H9 (cell line): ENCODE results near the gene TMEM147. TPM values are rescaled to one million over a fixed set of nuclear protein-coding genes. Genes with fewer than 3 reads are reported as not detected.

ENCODE experiments used
- DNase-seq: peaks from one replicate; pipeline ENCODE4 v3.0.0-alpha.2; 2017
- H2AFZ ChIP-seq: one replicate; pipeline ENCODE4 v1.6.1; 2013; ENCODE audit warnings: mild to moderate bottlenecking, low read length, control low read depth, moderate library complexity
- H2AK5ac ChIP-seq: 2 replicates; pipeline ENCODE4 v1.6.1; 2013; ENCODE audit warnings: low read length, control low read depth, mixed read lengths; ENCODE audit not compliant: insufficient read length
- H2BK120ac ChIP-seq: one replicate; pipeline ENCODE4 v1.6.1; 2013; ENCODE audit warnings: low read depth, mild to moderate bottlenecking, low read length, control low read depth, inconsistent platforms; ENCODE audit not compliant: poor library complexity, severe bottlenecking
- H2BK12ac ChIP-seq: 2 replicates; pipeline ENCODE4 v1.6.1; 2013; ENCODE audit warnings: low read length, control low read depth, mixed read lengths, low read depth; ENCODE audit not compliant: insufficient read length
- H2BK15ac ChIP-seq: 2 replicates; pipeline ENCODE4 v1.6.1; 2013; ENCODE audit warnings: low read depth, low read length, control low read depth
- H2BK20ac ChIP-seq: one replicate; pipeline ENCODE4 v1.6.1; 2013; ENCODE audit warnings: low read depth, mild to moderate bottlenecking, low read length, control low read depth, inconsistent platforms; ENCODE audit not compliant: poor library complexity, severe bottlenecking
- H2BK5ac ChIP-seq: 2 replicates; pipeline ENCODE4 v1.6.1; 2013; ENCODE audit warnings: low read length, control low read depth, mixed read lengths; ENCODE audit not compliant: insufficient read length
- H3K14ac ChIP-seq: 2 replicates; pipeline ENCODE4 v1.6.1; 2013; ENCODE audit warnings: low read length, control low read depth; ENCODE audit not compliant: insufficient read depth
- H3K18ac ChIP-seq: 2 replicates; pipeline ENCODE4 v1.6.1; 2013; ENCODE audit warnings: low read depth, mild to moderate bottlenecking, mixed read lengths, low read length, control low read depth; ENCODE audit not compliant: insufficient read length
- H3K23ac ChIP-seq: 2 replicates; pipeline ENCODE4 v1.6.1; 2013; ENCODE audit warnings: low read length, control low read depth, mixed read lengths, low read depth; ENCODE audit not compliant: insufficient read length
- H3K23me2 ChIP-seq: 2 replicates; pipeline ENCODE4 v1.6.1; 2013; ENCODE audit warnings: low read depth, mild to moderate bottlenecking, mixed read lengths, low read length, control low read depth; ENCODE audit not compliant: insufficient read length, poor library complexity, severe bottlenecking
- H3K27ac ChIP-seq: 2 replicates; pipeline ENCODE4 v1.5.1; 2013; ENCODE audit warnings: low read length, control low read depth, mixed read lengths, low read depth; ENCODE audit not compliant: insufficient read length
- H3K27me3 ChIP-seq: 2 replicates; pipeline ENCODE4 v1.6.1; 2013; ENCODE audit warnings: low read length, control low read depth, inconsistent platforms; ENCODE audit not compliant: insufficient read depth
- H3K4ac ChIP-seq: 2 replicates; pipeline ENCODE4 v1.6.1; 2013; ENCODE audit warnings: low read depth, mild to moderate bottlenecking, control low read depth, inconsistent platforms, low read length, moderate library complexity
- H3K4me1 ChIP-seq: 2 replicates; pipeline ENCODE4 v1.6.1; 2013; ENCODE audit warnings: low read length, control low read depth, inconsistent platforms; ENCODE audit not compliant: insufficient read depth
- H3K4me2 ChIP-seq: 2 replicates; pipeline ENCODE4 v1.6.1; 2013; ENCODE audit warnings: low read length, control low read depth, mixed read lengths; ENCODE audit not compliant: insufficient read length, insufficient read depth
- H3K56ac ChIP-seq: 2 replicates; pipeline ENCODE4 v1.6.1; 2013; ENCODE audit warnings: low read depth, mild to moderate bottlenecking, mixed read lengths, low read length, control low read depth; ENCODE audit not compliant: insufficient read length
- H3K79me1 ChIP-seq: 2 replicates; pipeline ENCODE4 v1.6.1; 2013; ENCODE audit warnings: low read depth, mild to moderate bottlenecking, moderate library complexity, low read length, control low read depth, inconsistent platforms; ENCODE audit not compliant: insufficient read depth, poor library complexity, severe bottlenecking
- H3K79me2 ChIP-seq: 2 replicates; pipeline ENCODE4 v1.6.1; 2013; ENCODE audit warnings: low read length, control low read depth, inconsistent platforms; ENCODE audit not compliant: insufficient read depth
- H3K9ac ChIP-seq: 2 replicates; pipeline ENCODE4 v1.6.1; 2013; ENCODE audit warnings: low read length, control low read depth, mixed read lengths; ENCODE audit not compliant: insufficient read length; ENCODE audit errors: extremely low read depth
- H3K9me3 ChIP-seq: one replicate; pipeline ENCODE4 v1.6.1; 2013; ENCODE audit warnings: low read depth, low read length, inconsistent platforms; ENCODE audit not compliant: control insufficient read depth
- H3T11ph ChIP-seq: one replicate; pipeline ENCODE4 v1.6.1; 2013; ENCODE audit warnings: mild to moderate bottlenecking, low read length, control low read depth, inconsistent platforms
- H4K20me1 ChIP-seq: one replicate; pipeline ENCODE4 v1.6.1; 2013; ENCODE audit not compliant: control insufficient read depth, insufficient read length, insufficient read depth
- H4K5ac ChIP-seq: 2 replicates; pipeline ENCODE4 v1.6.1; 2013; ENCODE audit warnings: low read depth, mild to moderate bottlenecking, mixed read lengths, low read length, control low read depth; ENCODE audit not compliant: insufficient read length
- H4K8ac ChIP-seq: replicated peaks from 2 replicates; pipeline ENCODE4 v1.6.1; 2013; ENCODE audit warnings: low read length, control low read depth, mixed read lengths, low read depth; ENCODE audit not compliant: insufficient read length
- H4K91ac ChIP-seq: 2 replicates; pipeline ENCODE4 v1.6.1; 2013; ENCODE audit warnings: low read depth, mild to moderate bottlenecking, moderate library complexity, mixed read lengths, low read length, control low read depth; ENCODE audit not compliant: insufficient read length
- H3K27ac Mint-ChIP-seq, 3 experiments: 2 replicates in 2 of 3; 3 replicates in 1 of 3; pipeline ENCODE4 v1.8.0; 2020 to 2021; ENCODE audit warnings: mixed read lengths in 3 of 3, mild to moderate bottlenecking in 1 of 3, moderate library complexity in 1 of 3
- H3K27me3 Mint-ChIP-seq: 2 replicates; pipeline ENCODE4 v1.8.0; 2021; ENCODE audit warnings: low read depth, mild to moderate bottlenecking, moderate library complexity, mixed read lengths
- H3K36me3 Mint-ChIP-seq, 3 experiments: 2 replicates in 2 of 3; 3 replicates in 1 of 3; pipeline ENCODE4 v1.8.0; 2020 to 2021; ENCODE audit warnings: low read depth in 3 of 3, mixed read lengths in 3 of 3; ENCODE audit not compliant: insufficient read depth in 1 of 3
- H3K4me1 Mint-ChIP-seq, 2 experiments: 2 replicates each; pipeline ENCODE4 v1.8.0; 2020; ENCODE audit warnings: mixed read lengths in 2 of 2
- H3K4me3 Mint-ChIP-seq, 2 experiments: 2 replicates in 1 of 2; 3 replicates in 1 of 2; pipeline ENCODE4 v1.8.0; 2020 to 2021; ENCODE audit warnings: mild to moderate bottlenecking in 2 of 2, mixed read lengths in 2 of 2, moderate library complexity in 1 of 2
- H3K9me3 Mint-ChIP-seq, 2 experiments: 2 replicates in 1 of 2; 3 replicates in 1 of 2; pipeline ENCODE4 v1.8.0; 2020; ENCODE audit warnings: mild to moderate bottlenecking in 2 of 2, mixed read lengths in 2 of 2, moderate library complexity in 1 of 2
- WGBS: extraction: QIAGEN DNeasy Blood & Tissue Kit; methylation state at CpG from one replicate; pipeline ENCODE4 v1.1.7; 2013; ENCODE audit warnings: missing lambda C conversion rate, low lambda C conversion rate, mixed read lengths; ENCODE audit not compliant: insufficient read length; ENCODE audit errors: extremely low coverage; 5-methylcytosine and 5-hydroxymethylcytosine counted together
- total RNA-seq: library from RNA; stranded (reverse); gene quantifications from 2 replicates; pipeline ENCODE4 v1.2.1, GENCODE V29; 2021
- TF ChIP-seq, protein P1 (sequence below): fragments of 200-600 bp; sonication (generic); conservative IDR thresholded peaks from 3 replicates; pipeline ENCODE4 v1.8.0; 2021; ENCODE audit warnings: antibody characterized with exemption, mild to moderate bottlenecking

The TMEM147 gene
- total RNA-seq, 1 experiment from 2014 or later = 125 TPM

DNA sequence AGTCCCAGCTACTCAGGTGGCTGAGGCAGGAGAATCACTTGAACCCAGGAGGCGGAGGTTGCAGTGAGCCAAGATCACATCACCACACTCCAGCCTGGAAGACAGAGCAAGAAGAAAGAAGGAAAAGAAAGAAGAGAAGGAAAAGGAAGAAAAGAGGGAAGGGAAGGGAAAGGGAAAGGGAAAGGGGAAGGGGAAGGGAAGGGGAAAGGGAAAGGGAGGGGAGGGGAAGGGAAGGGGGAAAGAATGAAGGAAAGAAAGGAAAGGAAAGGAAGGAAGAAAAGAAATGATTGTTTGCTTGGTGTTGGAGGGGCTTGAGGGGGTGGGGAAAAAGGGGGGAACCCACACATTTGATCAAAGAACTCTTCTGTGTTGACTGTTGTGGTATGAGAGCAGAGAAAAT, 50.5 kb downstream of the TMEM147 start:
- Histone ChIP-seq H3K9ac (no peak overlapping the region), H3K56ac (no peak overlapping the region), H4K91ac (no peak overlapping the region), H3K27ac (no peak overlapping the region), H2AK5ac (no peak overlapping the region), H3K18ac (no peak overlapping the region), H4K8ac (no peak overlapping the region), H3K4me2 (no peak overlapping the region), H4K20me1 (no peaks in the 10 kb centered on the region), H3K79me1 (no peaks in the 10 kb centered on the region), H2BK20ac (no peak overlapping the region), H3K9me3 (no peaks in the 10 kb centered on the region), H3K14ac (no peak overlapping the region), H3K79me2 (no peaks in the 10 kb centered on the region), H3K4me1 (no peaks in the 10 kb centered on the region), H3T11ph (no peak overlapping the region), H3K23ac (no peak overlapping the region), H2BK5ac (no peak overlapping the region), H2BK12ac (no peak overlapping the region), H3K4ac (no peak overlapping the region), H2AFZ (no peak overlapping the region), H2BK120ac (no peak overlapping the region), H2BK15ac (no peak overlapping the region), H3K27me3 (no peaks in the 10 kb centered on the region), H4K5ac (no peak overlapping the region), H3K23me2 (no peaks in the 10 kb centered on the region)
- Mint-ChIP-seq H3K9me3 (no peaks in the 10 kb centered on the region), H3K4me3 (no peak overlapping the region), H3K36me3 (no peaks in the 10 kb centered on the region), H3K27ac (peak overlapping the region in 1 of 3 experiments; percentile 67; a peak in 1 of 7 replicates), H3K27me3 (peaks cover 28% of the 10 kb centered on the region), H3K4me1 (peaks cover 0 to 2% of the 10 kb centered on the region in 2 experiments; a peak in 1 of 4 replicates)
- TF ChIP-seq, protein P1, sequence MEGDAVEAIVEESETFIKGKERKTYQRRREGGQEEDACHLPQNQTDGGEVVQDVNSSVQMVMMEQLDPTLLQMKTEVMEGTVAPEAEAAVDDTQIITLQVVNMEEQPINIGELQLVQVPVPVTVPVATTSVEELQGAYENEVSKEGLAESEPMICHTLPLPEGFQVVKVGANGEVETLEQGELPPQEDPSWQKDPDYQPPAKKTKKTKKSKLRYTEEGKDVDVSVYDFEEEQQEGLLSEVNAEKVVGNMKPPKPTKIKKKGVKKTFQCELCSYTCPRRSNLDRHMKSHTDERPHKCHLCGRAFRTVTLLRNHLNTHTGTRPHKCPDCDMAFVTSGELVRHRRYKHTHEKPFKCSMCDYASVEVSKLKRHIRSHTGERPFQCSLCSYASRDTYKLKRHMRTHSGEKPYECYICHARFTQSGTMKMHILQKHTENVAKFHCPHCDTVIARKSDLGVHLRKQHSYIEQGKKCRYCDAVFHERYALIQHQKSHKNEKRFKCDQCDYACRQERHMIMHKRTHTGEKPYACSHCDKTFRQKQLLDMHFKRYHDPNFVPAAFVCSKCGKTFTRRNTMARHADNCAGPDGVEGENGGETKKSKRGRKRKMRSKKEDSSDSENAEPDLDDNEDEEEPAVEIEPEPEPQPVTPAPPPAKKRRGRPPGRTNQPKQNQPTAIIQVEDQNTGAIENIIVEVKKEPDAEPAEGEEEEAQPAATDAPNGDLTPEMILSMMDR = no peak
- DNase-seq = no peak
- no CpG with 5 or more reads among the region's 1 CpG for WGBS
